Ascending aorta (tissue), 2 donors: ENCODE measurements around the gene MRPL10. TPM values are rescaled to one million over a fixed set of nuclear protein-coding genes. Genes with fewer than 3 reads are reported as not detected.

Experiments used
- DNase-seq, 2 donors: peaks; one replicate each; pipeline ENCODE4 v3.0.0-alpha.2; 2019; ENCODE audit warnings: low spot score in 2 of 2
- H3K27ac ChIP-seq, 2 donors: fragments of 200-600 bp; sonication (generic); one replicate each; pipeline ENCODE4 v1.5.1; 2016 to 2017; ENCODE audit warnings: mild to moderate bottlenecking in 1 of 2
- H3K27me3 ChIP-seq: fragments of 200-600 bp; sonication (generic); one replicate; pipeline ENCODE4 v1.5.1; 2017
- H3K36me3 ChIP-seq, 2 donors: fragments of 200-600 bp; sonication (generic); one replicate each; pipeline ENCODE4 v1.5.1; 2016
- H3K4me1 ChIP-seq, 2 donors: fragments of 200-600 bp; sonication (generic); one replicate each; pipeline ENCODE4 v1.5.1; 2016 to 2017; ENCODE audit warnings: mild to moderate bottlenecking in 1 of 2
- H3K4me3 ChIP-seq, 2 donors: fragments of 200-600 bp; sonication (generic); one replicate each; pipeline ENCODE4 v1.5.1; 2016 to 2017; ENCODE audit warnings: mild to moderate bottlenecking in 1 of 2
- H3K9me3 ChIP-seq, 2 donors: fragments of 200-600 bp; sonication (generic); one replicate each; pipeline ENCODE4 v1.5.1; 2016
- CTCF ChIP-seq, 3 experiments: fragments of 200-600 bp in 2 of 3; fragments of 450-650 bp in 1 of 3; sonication (generic) in 2 of 3; IDR thresholded peaks; one replicate each; pipeline ENCODE4 v1.5.1; 2016 to 2019; ENCODE audit warnings: antibody characterized with exemption in 3 of 3, mild to moderate bottlenecking in 1 of 3, moderate library complexity in 1 of 3
- intact Hi-C: fragments of 100-400 bp; cut with DNase I; formaldehyde crosslinking; loops from one replicate; pipeline ENCODE4 v1.15.1; 2023
- total RNA-seq: library from RNA; depleted of rRNA; stranded (reverse); fragments of >200 nt; gene quantifications from one replicate; pipeline ENCODE4 v1.1.0, GENCODE V29; 2016

MRPL10 gene
- total RNA-seq, 1 donor from 2014 or later: 13.7 TPM

- no peak for TF ChIP-seq CTCF (IDR thresholded peaks at IDR 0.05)
- Histone ChIP-seq H3K4me1 (peaks cover 5 to 12% of the 10 kb centered on the region in 2 donors), H3K9me3 (no peaks in the 10 kb centered on the region), H3K27ac (no peak overlapping the region), H3K4me3 (no peak overlapping the region), H3K27me3 (no peaks in the 10 kb centered on the region), H3K36me3 (peaks cover 42 to 53% of the 10 kb centered on the region in 2 donors)
- intact Hi-C loops: no loop called here
- no peak for DNase-seq
Observed at GRCh38 chr17:47823519-47823918, 7.8 kb downstream of the MRPL10 start.

GRCh38 chr17:47822785-47823184 lies 8.6 kb downstream of the MRPL10 start:
- no peak for DNase-seq
- Histone ChIP-seq H3K27ac (no peak overlapping the region), H3K4me3 (no peak overlapping the region), H3K36me3 (peaks cover 42 to 54% of the 10 kb centered on the region in 2 donors), H3K9me3 (no peaks in the 10 kb centered on the region), H3K27me3 (no peaks in the 10 kb centered on the region), H3K4me1 (peaks cover 5 to 12% of the 10 kb centered on the region in 2 donors)
- TF ChIP-seq CTCF (IDR thresholded peaks at IDR 0.05): no peak
- intact Hi-C loops: no loop called here

GRCh38 chr17:47821424-47822391 lies 9.6 kb downstream of the MRPL10 start, which contains the start of gene OSBPL7:
OSBPL7 (minus strand) TSS chr17:47821794; CDS start chr17:47820278, 1,516 bp downstream.
- peak; percentile 62 to 86 for DNase-seq
- H3K36me3 ChIP-seq: peaks cover 38 to 53% of the 10 kb centered on the region in 2 donors
- TF ChIP-seq CTCF (IDR thresholded peaks at IDR 0.05): peak in 2 of 3 experiments; percentile 9 to 16

GRCh38 chr17:47821031-47821423 lies 10.3 kb downstream of the MRPL10 start:
- H3K36me3 ChIP-seq: peaks cover 40 to 53% of the 10 kb centered on the region in 2 donors
- peaks cover 5 to 12% of the 10 kb centered on the region in 2 donors for H3K4me1 ChIP-seq
- intact Hi-C loops: no loop called here
- H3K4me3 ChIP-seq: peak overlapping the region; percentile 45 to 65
- no peaks in the 10 kb centered on the region for H3K9me3 ChIP-seq
- DNase-seq: no peak
- no peaks in the 10 kb centered on the region for H3K27me3 ChIP-seq
- no peak for TF ChIP-seq CTCF (IDR thresholded peaks at IDR 0.05)
- peak overlapping the region; percentile 59 to 66 for H3K27ac ChIP-seq

More at GRCh38 chr17:47821424-47822391, 9.6 kb downstream of the MRPL10 start, which contains the start of gene OSBPL7:
- H3K4me3 ChIP-seq: peak within 1 kb of the TSS; percentile 45 to 65
- no peaks in the 10 kb centered on the region for H3K9me3 ChIP-seq
- H3K27me3 ChIP-seq: no peaks in the 10 kb centered on the region
- intact Hi-C loops: no loop called here
- peak within 1 kb of the TSS; percentile 59 to 66 for H3K27ac ChIP-seq
- H3K4me1 ChIP-seq: peaks cover 5 to 12% of the 10 kb centered on the region in 2 donors

GRCh38 chr17:47820033-47820789 lies 11.1 kb downstream of the MRPL10 start:
- no peak for DNase-seq
- Histone ChIP-seq H3K27ac (peak overlapping the region; percentile 59 to 66), H3K9me3 (no peaks in the 10 kb centered on the region), H3K4me1 (peaks cover 5 to 12% of the 10 kb centered on the region in 2 donors), H3K36me3 (peaks cover 40 to 56% of the 10 kb centered on the region in 2 donors), H3K4me3 (no peak overlapping the region), H3K27me3 (no peaks in the 10 kb centered on the region)
- no peak for TF ChIP-seq CTCF (IDR thresholded peaks at IDR 0.05)
- intact Hi-C loops: no loop called here
